ENCODE measurements around the gene WDSUB1.
A peak's percentile ranks its signal among the peaks of the same experiment; 100 is the strongest.

Gene WDSUB1

GRCh38 chr2:159211447-159212396, 74.8 kb downstream of the WDSUB1 start:
- no peak for DNase-seq (ENCODE audit: low read depth)
- H3K4me3 ChIP-seq (ENCODE audit: low read length): no peak overlapping the region
- no peak for TF ChIP-seq CTCF (conservative IDR thresholded peaks at IDR 0.05; ENCODE audit: low read length)

- DNase-seq (ENCODE audit: low read depth): no peak
- no peak for TF ChIP-seq CTCF (conservative IDR thresholded peaks at IDR 0.05; ENCODE audit: low read length)
- H3K4me3 ChIP-seq (ENCODE audit: low read length): no peak overlapping the region
Measured at GRCh38 chr2:159209341-159210306, 76.9 kb downstream of the WDSUB1 start.

- H3K4me3 ChIP-seq (ENCODE audit: low read length): no peak overlapping the region
- TF ChIP-seq CTCF (conservative IDR thresholded peaks at IDR 0.05; ENCODE audit: low read length): no peak
- no peak for DNase-seq (ENCODE audit: low read depth)
Measured at GRCh38 chr2:159208438-159208837, 78.1 kb downstream of the WDSUB1 start.

GRCh38 chr2:159206736-159207380, 79.6 kb downstream of the WDSUB1 start:
- H3K4me3 ChIP-seq (ENCODE audit: low read length): no peak overlapping the region
- TF ChIP-seq CTCF (conservative IDR thresholded peaks at IDR 0.05; ENCODE audit: low read length): no peak
- peak; percentile 46 for DNase-seq (ENCODE audit: low read depth)

- no peak overlapping the region for H3K4me3 ChIP-seq (ENCODE audit: low read length)
- DNase-seq (ENCODE audit: low read depth): no peak
- no peak for TF ChIP-seq CTCF (conservative IDR thresholded peaks at IDR 0.05; ENCODE audit: low read length)
Measured at GRCh38 chr2:159204381-159205144, 81.9 kb downstream of the WDSUB1 start.

- peak; percentile 36 for TF ChIP-seq CTCF (conservative IDR thresholded peaks at IDR 0.05; ENCODE audit: low read length)
- peak; percentile 100 for DNase-seq (ENCODE audit: low read depth)
Measured at GRCh38 chr2:159202568-159203071, 83.9 kb downstream of the WDSUB1 start.

More at GRCh38 chr2:159202568-159203071, 83.9 kb downstream of the WDSUB1 start:
- H3K4me3 ChIP-seq (ENCODE audit: low read length): no peak overlapping the region; the same call in 1 of the 2 replicates

Data from AG10803 (cell line).